Peyer's patch (tissue), 4 donors: ENCODE data around the gene CFAP61.

Experiments
- POLR2A ChIP-seq, 2 donors: fragments of 450-650 bp; IDR thresholded peaks; one replicate each; pipeline ENCODE4 v1.5.1; 2017; ENCODE audit warnings: antibody characterized with exemption in 2 of 2, mild to moderate bottlenecking in 2 of 2, moderate library complexity in 2 of 2
- TF ChIP-seq, protein P1 (sequence below), 6 experiments: fragments of 450-650 bp in 4 of 6; fragments of 200-600 bp in 2 of 6; sonication (generic) in 1 of 6; IDR thresholded peaks; one replicate each; pipeline ENCODE4 v1.5.1; 2017 to 2019; ENCODE audit warnings: antibody characterized with exemption in 6 of 6, mild to moderate bottlenecking in 3 of 6, moderate library complexity in 1 of 6

DNA sequence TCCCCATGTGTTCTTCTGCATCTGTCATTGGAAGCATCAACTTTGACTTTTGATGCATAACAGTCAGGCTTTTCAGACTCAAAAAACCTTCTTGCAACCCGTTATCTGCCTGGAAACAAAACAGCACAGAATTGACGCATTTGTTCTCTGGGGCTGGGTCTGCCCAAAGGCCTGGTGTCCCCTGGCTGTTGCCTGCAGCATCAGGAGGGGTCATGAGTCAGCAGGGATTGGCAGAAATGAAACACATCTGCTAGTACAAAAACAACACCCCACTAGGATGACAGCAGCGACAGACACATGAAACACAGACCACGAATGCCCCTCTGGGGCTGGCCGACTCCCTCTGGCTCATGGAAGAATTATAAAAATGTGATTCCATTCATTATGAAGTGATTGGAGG is 158.0 kb downstream of the CFAP61 start:
- TF ChIP-seq, protein P1, sequence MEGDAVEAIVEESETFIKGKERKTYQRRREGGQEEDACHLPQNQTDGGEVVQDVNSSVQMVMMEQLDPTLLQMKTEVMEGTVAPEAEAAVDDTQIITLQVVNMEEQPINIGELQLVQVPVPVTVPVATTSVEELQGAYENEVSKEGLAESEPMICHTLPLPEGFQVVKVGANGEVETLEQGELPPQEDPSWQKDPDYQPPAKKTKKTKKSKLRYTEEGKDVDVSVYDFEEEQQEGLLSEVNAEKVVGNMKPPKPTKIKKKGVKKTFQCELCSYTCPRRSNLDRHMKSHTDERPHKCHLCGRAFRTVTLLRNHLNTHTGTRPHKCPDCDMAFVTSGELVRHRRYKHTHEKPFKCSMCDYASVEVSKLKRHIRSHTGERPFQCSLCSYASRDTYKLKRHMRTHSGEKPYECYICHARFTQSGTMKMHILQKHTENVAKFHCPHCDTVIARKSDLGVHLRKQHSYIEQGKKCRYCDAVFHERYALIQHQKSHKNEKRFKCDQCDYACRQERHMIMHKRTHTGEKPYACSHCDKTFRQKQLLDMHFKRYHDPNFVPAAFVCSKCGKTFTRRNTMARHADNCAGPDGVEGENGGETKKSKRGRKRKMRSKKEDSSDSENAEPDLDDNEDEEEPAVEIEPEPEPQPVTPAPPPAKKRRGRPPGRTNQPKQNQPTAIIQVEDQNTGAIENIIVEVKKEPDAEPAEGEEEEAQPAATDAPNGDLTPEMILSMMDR (IDR thresholded peaks at IDR 0.05), result no peak
- TF ChIP-seq POLR2A (IDR thresholded peaks at IDR 0.05), result no peak
